Activated B cell treated with CpG ODN at 0.5 μM for 24 hours (primary cell): ENCODE data around the gene TPSAB1. TPM values are rescaled to one million over a fixed set of nuclear protein-coding genes. Genes with fewer than 3 reads are reported as not detected.

Source experiments
- ATAC-seq: fragments of 200-7000 bp; cut with Tn5 transposase; one replicate; pipeline ENCODE4 v1.10.0; 2021; ENCODE audit warnings: low read depth, mild to moderate bottlenecking, moderate library complexity
- CTCF ChIA-PET: fragments of 350-600 bp; sonication (Branson Sonifier 250); formaldehyde crosslinking; loops from one replicate; lab custom pipeline; 2021; ENCODE audit warnings: antibody characterized with exemption; lab: Charles Lee
- POLR2A ChIA-PET: fragments of 350-600 bp; sonication (Branson Sonifier 250); formaldehyde crosslinking; loops from one replicate; lab custom pipeline; 2021; ENCODE audit warnings: antibody characterized with exemption; lab: Charles Lee
- DNase-seq: peaks from one replicate; pipeline ENCODE4 v3.0.0; 2022
- H3K27ac Mint-ChIP-seq: one replicate; pipeline ENCODE4 v1.8.0; 2020; ENCODE audit warnings: mixed read lengths
- H3K27me3 Mint-ChIP-seq: one replicate; pipeline ENCODE4 v1.8.0; 2021; ENCODE audit warnings: mixed read lengths
- H3K36me3 Mint-ChIP-seq: one replicate; pipeline ENCODE4 v1.8.0; 2021; ENCODE audit warnings: low read depth, mixed read lengths
- H3K4me1 Mint-ChIP-seq: one replicate; pipeline ENCODE4 v1.8.0; 2021; ENCODE audit warnings: mixed read lengths
- H3K4me3 Mint-ChIP-seq: one replicate; pipeline ENCODE4 v1.8.0; 2020; ENCODE audit warnings: mild to moderate bottlenecking, mixed read lengths
- H3K9me3 Mint-ChIP-seq: one replicate; pipeline ENCODE4 v1.8.0; 2020; ENCODE audit warnings: mixed read lengths
- intact Hi-C: fragments of 100-400 bp; cut with micrococcal nuclease; formaldehyde crosslinking; loops from one replicate; pipeline ENCODE4 v1.15.1; 2024
- total RNA-seq: library from RNA; stranded (reverse); gene quantifications from 2 replicates; pipeline ENCODE4 v1.2.3, GENCODE V29; 2022
- TF ChIP-seq, protein P1 (sequence below): fragments of 200-600 bp; IDR thresholded peaks from one replicate; pipeline ENCODE4 v1.8.0; 2022; ENCODE audit warnings: antibody characterized with exemption, mild to moderate bottlenecking

Gene TPSAB1
- total RNA-seq, 1 donor from 2014 or later, result not detected

DNA sequence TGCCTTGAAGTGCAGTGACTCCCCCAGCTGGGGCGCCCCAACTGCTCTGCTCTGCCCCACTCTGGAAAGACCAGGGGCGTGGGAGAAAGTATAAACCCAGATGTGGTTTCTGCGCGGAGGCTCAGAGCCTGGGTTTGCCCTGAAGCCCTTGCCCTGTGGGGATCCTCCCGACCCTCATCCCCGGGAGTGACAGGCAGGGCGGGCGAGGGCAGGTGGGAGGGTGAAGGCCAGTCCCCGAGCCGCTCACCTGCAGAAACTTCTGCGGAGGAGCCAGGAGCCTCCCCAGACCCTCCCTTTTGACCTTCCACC is 19.2 kb downstream of the TPSAB1 start:
- DNase-seq, result no peak
- no peaks in the 10 kb centered on the region for H3K36me3 Mint-ChIP-seq
- no peak overlapping the region for H3K4me3 Mint-ChIP-seq
- POLR2A ChIA-PET, result no interaction called here
- peaks cover 21% of the 10 kb centered on the region for H3K27me3 Mint-ChIP-seq
- H3K27ac Mint-ChIP-seq, result no peak overlapping the region
- TF ChIP-seq, protein P1, sequence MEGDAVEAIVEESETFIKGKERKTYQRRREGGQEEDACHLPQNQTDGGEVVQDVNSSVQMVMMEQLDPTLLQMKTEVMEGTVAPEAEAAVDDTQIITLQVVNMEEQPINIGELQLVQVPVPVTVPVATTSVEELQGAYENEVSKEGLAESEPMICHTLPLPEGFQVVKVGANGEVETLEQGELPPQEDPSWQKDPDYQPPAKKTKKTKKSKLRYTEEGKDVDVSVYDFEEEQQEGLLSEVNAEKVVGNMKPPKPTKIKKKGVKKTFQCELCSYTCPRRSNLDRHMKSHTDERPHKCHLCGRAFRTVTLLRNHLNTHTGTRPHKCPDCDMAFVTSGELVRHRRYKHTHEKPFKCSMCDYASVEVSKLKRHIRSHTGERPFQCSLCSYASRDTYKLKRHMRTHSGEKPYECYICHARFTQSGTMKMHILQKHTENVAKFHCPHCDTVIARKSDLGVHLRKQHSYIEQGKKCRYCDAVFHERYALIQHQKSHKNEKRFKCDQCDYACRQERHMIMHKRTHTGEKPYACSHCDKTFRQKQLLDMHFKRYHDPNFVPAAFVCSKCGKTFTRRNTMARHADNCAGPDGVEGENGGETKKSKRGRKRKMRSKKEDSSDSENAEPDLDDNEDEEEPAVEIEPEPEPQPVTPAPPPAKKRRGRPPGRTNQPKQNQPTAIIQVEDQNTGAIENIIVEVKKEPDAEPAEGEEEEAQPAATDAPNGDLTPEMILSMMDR, result no peak
- CTCF ChIA-PET, result no interaction called here
- H3K4me1 Mint-ChIP-seq, result peaks cover 5% of the 10 kb centered on the region
- no peaks in the 10 kb centered on the region for H3K9me3 Mint-ChIP-seq
- intact Hi-C loops, result no loop called here
- no peak for ATAC-seq

DNA sequence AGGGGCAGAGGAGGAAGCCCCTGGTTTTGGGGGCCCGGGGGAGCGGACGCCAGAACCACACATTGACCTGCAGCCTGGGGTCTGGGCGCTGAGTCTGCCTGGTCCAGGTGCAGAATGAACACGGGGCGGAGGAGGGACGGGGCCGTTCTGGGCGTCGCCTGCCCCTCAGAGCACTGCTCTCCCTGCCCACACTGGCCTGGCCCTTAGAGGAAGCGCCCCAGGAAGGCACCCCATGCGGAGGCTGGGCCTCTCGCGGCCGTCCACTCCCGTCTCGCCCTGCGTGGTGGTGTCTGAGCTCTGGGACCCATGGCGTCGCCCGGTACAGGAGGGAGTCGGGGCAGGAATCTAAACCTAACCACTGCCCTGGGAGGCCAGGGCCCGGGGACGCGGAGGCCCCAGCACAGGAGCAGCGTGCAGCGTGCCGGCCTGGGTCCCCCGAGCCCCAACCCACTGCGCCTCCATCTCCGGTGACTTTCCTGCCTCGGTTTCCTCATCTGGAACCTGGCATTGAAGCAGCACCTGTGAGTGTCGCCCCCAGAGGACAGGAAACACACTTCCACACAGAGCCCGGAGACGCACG is 19.7 kb downstream of the TPSAB1 start:
- H3K27me3 Mint-ChIP-seq, result peaks cover 21% of the 10 kb centered on the region
- DNase-seq (no peak), ATAC-seq (no peak)
- POLR2A ChIA-PET, result no interaction called here
- intact Hi-C loops, result no loop called here
- no peak overlapping the region for H3K27ac Mint-ChIP-seq
- peaks cover 5% of the 10 kb centered on the region for H3K4me1 Mint-ChIP-seq
- H3K4me3 Mint-ChIP-seq, result no peak overlapping the region
- CTCF ChIA-PET, result no interaction called here
- TF ChIP-seq, protein P1, result no peak
- H3K36me3 Mint-ChIP-seq, result no peaks in the 10 kb centered on the region
- no peaks in the 10 kb centered on the region for H3K9me3 Mint-ChIP-seq

DNA sequence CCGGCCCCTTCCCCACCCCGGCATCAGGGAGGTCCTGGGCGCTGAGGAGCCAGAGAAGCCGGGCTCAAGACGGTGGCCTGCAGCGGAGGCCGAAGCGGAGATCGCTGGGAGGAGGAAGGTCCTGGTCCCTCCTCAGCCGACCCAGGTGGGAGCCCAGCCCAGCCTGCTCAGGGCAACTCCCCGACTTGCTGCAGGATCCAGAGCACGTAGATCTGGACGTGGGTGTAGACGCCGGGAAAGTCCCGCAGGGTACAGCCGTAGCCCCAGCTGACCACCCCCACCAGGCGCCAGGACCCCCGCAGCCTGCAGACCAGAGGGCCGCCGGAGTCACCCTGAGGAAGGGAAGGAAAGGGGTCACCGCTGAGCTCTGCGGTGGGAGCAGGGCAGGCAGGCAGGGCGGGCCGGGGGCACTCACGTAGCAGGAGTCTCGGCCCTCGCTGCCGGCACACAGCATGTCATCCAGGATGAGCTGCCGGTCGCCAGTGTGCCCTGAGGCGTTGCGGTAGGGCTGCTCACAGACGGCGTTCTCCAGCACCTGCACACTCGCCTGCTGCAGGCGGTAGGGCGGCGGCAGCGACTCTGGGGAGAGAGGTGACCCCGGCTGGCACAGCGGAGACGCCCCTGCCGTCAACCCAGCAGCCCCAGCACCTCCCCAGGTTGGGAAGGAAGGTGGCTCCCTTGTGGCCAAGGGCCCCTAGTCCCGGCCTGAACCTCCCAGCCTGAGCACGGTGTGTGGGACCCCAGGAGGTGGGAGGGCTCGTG is 20.8 kb downstream of the TPSAB1 start:
- H3K9me3 Mint-ChIP-seq, result no peaks in the 10 kb centered on the region
- DNase-seq (no peak), ATAC-seq (no peak)
- H3K36me3 Mint-ChIP-seq, result no peaks in the 10 kb centered on the region
- intact Hi-C loops, result no loop called here
- TF ChIP-seq, protein P1, result no peak
- peaks cover 21% of the 10 kb centered on the region for H3K27me3 Mint-ChIP-seq
- H3K4me1 Mint-ChIP-seq, result peaks cover 5% of the 10 kb centered on the region
- ChIA-PET POLR2A (no interaction called here), CTCF (no interaction called here)
- no peak overlapping the region for H3K27ac Mint-ChIP-seq
- no peak overlapping the region for H3K4me3 Mint-ChIP-seq

DNA sequence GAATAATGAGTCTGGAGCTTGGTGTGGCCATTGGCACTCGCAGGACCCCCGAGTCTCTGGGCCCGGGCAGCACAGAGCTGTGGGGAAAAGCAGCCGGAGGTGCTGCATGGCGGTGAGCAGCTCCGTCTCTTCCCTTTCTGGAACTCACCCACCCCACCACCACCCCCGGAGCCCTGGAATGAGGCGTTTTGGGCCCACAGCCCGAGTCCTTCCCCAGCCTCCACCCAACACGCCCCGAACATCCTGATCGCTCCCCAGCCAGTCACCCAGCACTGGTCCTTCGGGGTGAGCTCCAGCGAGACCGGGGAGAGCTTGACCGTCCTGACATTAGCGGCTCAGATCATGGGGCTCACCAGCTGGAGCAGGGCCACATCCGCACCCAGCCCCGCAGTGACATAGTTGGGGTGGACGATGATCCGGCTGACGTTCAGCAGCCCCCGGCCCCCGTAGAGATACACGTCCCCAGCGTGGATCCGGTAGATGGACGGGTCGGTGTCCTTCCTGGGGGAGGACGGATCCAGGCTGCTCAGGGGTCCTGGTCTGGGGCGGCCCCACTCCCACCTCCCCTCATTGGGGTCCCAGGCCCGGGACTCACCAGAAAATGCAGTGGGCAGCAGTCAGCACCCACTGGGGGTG is 21.8 kb downstream of the TPSAB1 start:
- ATAC-seq (no peak), DNase-seq (no peak)
- no peaks in the 10 kb centered on the region for H3K9me3 Mint-ChIP-seq
- intact Hi-C loops, result no loop called here
- no peak overlapping the region for H3K4me3 Mint-ChIP-seq
- H3K27me3 Mint-ChIP-seq, result peaks cover 18% of the 10 kb centered on the region
- peaks cover 5% of the 10 kb centered on the region for H3K4me1 Mint-ChIP-seq
- no peak overlapping the region for H3K27ac Mint-ChIP-seq
- H3K36me3 Mint-ChIP-seq, result no peaks in the 10 kb centered on the region
- ChIA-PET POLR2A (no interaction called here), CTCF (no interaction called here)
- TF ChIP-seq, protein P1, result no peak

DNA sequence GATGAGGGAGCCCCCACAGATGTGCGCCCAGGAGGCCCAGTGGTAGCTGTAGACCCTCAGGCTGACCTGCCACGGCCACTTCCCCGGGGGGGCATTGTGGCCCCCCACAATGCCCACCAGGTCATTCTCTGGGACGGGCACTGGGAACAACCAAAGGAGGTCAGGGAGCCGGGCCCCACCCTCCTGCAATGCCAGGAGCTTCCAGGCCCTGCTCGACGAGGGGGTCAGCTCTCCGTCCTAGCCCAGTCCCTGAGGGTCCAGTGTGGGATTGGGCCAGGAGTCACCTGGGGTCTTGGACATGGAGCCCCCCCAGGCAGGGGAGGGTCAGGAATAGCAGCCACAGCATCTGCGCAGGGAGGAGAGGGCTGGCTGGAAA is 22.3 kb downstream of the TPSAB1 start:
- H3K36me3 Mint-ChIP-seq, result no peaks in the 10 kb centered on the region
- H3K27ac Mint-ChIP-seq, result no peak overlapping the region
- ATAC-seq (no peak), DNase-seq (no peak)
- intact Hi-C loops, result no loop called here
- H3K4me1 Mint-ChIP-seq, result peaks cover 5% of the 10 kb centered on the region
- H3K4me3 Mint-ChIP-seq, result no peak overlapping the region
- CTCF ChIA-PET, result no interaction called here
- H3K27me3 Mint-ChIP-seq, result peaks cover 18% of the 10 kb centered on the region
- POLR2A ChIA-PET, result no interaction called here
- TF ChIP-seq, protein P1, result no peak
- H3K9me3 Mint-ChIP-seq, result no peaks in the 10 kb centered on the region
